Stimulated activated CD4-positive, alpha-beta T cell treated with anti-CD3 and anti-CD28 coated beads, Interleukin-4, amount 100 ng/mL, for 4 hours (primary cell): ENCODE data around the gene CDO1.

Experiments used
- DNase-seq, 2 experiments: peaks; one replicate each; pipeline ENCODE4 v3.0.0-alpha.2; 2020

The CDO1 gene

DNA sequence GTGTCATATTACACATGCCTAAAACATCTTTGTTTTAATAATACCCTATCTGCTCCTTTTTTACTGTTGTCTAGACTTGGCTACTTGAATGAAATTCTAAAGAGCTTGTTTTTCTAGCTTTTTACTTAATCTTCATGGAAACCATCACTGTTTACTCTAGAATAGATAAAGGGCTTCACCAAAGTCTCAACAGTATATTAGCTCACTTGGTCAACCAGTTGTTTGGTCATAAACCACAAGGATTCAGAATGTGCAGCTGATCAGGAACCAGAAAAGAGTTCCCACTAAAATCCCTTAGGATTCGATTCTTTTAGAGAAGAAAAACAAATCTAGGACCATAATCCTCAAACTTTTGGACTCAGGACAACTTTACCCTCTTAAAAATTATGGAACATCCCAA is 38.0 kb downstream of the CDO1 start:
- no peak for DNase-seq

DNA sequence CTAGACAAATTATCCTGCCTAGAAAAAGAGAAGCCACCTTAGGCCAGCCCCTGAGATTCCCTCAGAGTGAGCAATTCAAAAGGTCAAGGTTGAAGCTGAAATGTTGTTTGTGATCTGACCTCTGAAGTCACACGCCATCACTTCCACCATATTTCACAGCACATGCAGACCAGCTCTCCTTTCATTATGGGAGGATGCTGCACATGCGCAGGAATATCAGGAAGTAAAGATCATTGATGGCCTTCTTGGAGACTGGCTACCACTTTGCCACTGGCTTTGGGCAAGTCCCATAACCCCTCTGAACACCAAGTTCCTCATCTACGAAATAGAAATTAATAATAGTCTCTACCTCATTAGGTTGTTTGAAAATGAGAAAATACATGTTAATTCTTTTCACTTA is 39.5 kb downstream of the CDO1 start:
- DNase-seq = no peak

DNA sequence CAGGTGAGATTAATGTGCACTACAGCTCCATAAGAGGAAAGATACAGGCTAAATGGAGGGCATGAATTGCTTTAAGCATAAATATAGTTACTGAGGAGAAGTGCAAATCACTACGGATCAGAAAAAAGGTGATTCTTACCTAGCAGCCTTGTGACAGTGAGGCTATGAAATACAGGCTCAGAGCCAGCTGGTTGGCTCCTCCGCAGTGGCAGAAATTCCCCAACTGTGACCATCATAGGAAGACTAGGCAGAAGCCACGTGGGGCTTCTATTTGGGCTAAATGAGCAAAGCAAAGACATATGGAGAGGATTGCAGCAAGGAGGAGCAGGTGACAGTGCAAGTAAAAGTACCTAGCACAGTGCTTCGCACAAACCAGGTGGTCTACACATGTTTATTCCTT is 40.5 kb downstream of the CDO1 start:
- DNase-seq = no peak

DNA sequence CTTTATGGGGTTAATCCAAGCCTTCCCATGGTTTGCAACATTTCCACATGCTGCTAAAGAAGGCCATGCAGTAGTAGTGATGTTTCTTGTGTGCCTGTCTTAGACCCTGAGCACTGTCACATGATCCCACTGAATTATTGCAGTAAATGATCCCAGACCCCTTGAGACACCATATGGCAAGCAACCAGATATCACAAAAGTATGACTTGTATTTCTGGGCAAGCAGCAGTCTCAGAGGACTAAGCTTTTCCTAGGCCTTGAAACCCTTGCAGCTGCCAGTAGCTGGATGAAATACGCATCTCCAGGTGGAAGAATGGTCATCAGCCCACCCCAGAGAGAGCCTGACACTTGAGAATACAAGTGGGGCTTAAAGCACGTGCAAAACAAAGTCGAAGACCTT is 41.8 kb downstream of the CDO1 start:
- DNase-seq = no peak

DNA sequence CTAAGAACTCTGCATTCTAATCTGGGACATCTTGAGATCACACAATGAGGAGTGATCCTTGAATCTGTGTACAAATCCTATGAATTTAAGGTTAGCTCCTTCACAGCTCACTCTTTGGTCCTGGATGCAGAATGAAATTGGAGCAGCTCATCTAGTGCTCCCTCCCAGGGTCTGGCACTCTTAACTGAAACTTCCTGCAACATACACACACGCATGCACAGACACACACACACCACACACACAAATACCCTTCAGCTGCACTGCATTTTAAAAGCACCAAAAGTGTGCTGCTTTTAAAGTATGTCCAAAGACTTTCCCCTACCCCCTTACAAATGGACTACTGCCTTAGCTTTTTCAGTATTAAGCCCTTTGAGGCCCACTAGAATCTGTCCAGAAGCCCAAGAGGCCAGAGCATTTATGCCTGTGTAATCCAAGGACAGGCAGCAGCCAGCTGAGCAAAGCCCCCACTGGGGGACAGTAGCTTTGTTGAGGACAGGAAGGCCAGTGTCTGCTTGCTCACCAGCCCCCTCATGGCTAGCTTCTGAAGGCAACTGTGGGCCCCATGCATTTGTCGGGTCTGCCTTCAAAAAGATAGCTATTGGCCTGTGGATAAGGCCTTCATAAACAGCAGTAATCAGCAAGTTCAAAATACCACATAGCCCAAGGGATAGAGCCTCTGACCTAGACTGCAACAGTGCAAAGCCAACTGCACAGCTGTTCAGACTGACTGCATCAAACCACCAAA is 43.6 kb downstream of the CDO1 start:
- DNase-seq = no peak

DNA sequence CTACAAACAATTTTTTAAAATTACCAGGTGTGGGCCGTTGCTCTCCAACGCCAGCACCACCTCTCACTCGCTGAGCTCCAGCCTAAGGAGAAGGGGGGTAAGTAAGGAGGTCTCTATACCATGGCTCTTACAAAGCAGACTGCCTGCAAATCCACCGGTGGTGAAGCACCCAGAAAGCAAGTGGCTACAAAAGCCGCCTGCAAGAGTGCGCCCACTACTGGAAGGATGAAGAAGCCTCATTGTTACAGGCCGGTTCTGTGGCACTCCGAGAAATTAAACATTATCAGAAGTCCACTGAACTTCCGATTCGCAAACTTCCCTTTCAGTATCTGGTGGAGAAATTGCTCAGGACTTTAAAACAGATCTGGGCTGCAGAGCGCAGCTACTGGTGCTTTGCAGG is 46.0 kb downstream of the CDO1 start:
- DNase-seq = no peak

DNA sequence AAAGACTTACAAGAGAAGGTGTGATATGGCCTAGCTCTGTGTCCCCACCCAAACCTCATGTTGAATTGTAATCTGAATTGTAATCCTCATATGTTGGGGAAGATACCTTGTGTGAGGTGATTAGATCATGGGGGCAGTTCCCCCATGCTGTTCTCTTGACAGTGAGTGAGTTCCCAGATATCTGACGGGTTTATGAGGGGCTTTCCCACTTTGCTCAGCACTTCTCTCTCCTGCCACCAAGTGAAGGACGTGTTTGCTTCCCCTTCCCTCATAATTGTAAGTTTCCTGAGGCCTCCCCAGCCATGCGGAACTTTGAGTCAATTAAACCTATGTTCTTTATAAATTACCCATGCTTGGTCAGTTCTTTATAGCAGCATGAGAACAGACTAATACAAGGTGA is 49.0 kb downstream of the CDO1 start:
- no peak for DNase-seq

DNA sequence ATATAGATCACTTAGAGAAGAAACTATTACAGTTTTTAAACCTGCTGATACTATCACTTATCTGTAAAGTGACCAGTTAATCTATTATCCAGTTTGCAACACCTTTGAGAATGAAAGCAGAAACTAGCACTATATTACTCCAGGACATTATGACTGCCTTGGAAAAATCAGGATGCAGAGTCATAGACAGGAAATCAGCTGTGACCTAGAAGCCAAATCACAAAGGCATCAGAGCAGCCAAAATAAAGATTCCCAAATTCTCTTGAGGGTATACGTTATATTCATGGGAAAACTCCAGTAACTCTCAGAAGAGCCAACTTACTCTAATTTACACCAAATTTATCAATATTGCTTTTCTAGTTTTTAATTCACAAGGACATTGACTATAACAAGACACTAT is 49.9 kb downstream of the CDO1 start:
- DNase-seq = no peak

DNA sequence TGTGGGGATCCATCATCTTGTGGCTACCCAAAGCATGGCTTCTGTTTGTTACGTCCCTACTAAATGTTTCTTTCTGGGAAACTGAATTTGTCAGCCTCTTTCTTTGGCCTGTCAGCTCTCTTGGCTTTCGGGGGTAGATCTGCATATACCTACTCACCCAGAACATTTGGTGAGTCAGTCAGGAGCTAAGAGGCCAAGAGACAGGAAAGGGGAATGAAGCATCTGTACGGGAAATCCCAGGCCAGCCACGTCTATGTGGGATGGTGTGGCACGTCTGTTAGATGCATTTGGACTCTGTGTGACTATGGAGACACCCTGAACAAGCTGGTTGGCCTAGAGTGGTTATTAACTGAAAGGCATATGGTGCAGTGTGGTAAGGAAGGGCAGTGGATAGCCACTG is 58.1 kb downstream of the CDO1 start:
- no peak for DNase-seq

DNA sequence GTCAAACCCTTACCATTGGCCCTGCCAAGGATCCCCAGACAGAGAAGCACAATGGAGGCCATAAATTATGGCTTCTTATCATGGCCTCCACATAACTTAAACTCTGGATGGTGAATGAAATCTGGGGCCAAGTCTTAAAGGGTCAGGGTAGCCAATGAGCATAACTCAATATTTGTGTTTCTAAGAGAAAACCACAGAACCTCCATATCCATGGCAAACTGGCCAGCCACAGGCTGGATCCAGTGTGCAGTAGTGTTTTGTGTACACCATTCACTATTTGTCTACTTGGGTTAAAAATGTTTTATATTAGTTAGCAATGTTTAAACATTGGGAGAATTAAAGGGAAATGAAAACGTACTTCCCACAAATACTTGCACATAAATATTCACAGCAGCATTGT is 60.8 kb downstream of the CDO1 start:
- no peak for DNase-seq
